IPS DF 6.9 (cell line): ENCODE measurements around the gene MYOC.
A peak's percentile ranks its signal among the peaks of the same experiment; 100 is the strongest.
"Not testable (repeated sequence)": the region's sequence is repeated elsewhere in the genome, so short reads cannot be mapped to it uniquely, and the experiment has no call there.

Experiments
- DNase-seq: peaks from one replicate; pipeline ENCODE4 v3.0.0-alpha.2; 2013; ENCODE audit warnings: low read depth, low spot score
- H3K27ac ChIP-seq: one replicate; pipeline ENCODE4 v1.5.1; 2013; ENCODE audit warnings: low read length, control low read depth
- H3K27me3 ChIP-seq: 2 replicates; pipeline ENCODE4 v1.6.1; 2013; ENCODE audit warnings: mild to moderate bottlenecking, low read length; ENCODE audit not compliant: control insufficient read depth, insufficient read depth
- H3K36me3 ChIP-seq: 2 replicates; pipeline ENCODE4 v1.6.1; 2013; ENCODE audit warnings: low read length; ENCODE audit not compliant: control insufficient read depth, insufficient read depth
- H3K4me1 ChIP-seq: 2 replicates; pipeline ENCODE4 v1.6.1; 2013; ENCODE audit warnings: low read length; ENCODE audit not compliant: control insufficient read depth, insufficient read depth
- H3K4me3 ChIP-seq: 2 replicates; pipeline ENCODE4 v1.5.1; 2013; ENCODE audit warnings: mild to moderate bottlenecking, low read length
- H3K9me3 ChIP-seq: 2 replicates; pipeline ENCODE4 v1.6.1; 2013; ENCODE audit warnings: low read length, inconsistent platforms; ENCODE audit not compliant: control insufficient read depth, insufficient read depth
- WGBS: extraction: QIAGEN DNeasy Blood & Tissue Kit; methylation state at CpG from one replicate; pipeline ENCODE4 v1.1.7; 2013; ENCODE audit warnings: mixed read lengths, missing lambda C conversion rate; ENCODE audit not compliant: insufficient read length, insufficient coverage; 5-methylcytosine and 5-hydroxymethylcytosine counted together

MYOC gene

GRCh38 chr1:171666114-171666769 is 13.8 kb upstream of the MYOC start:
- no CpG with 5 or more reads among the region's 4 CpGs for WGBS
- Histone ChIP-seq H3K4me3 (no peak overlapping the region), H3K36me3 (no peaks in the 10 kb centered on the region), H3K4me1 (peaks cover 1% of the 10 kb centered on the region; the same call in 1 of the 2 replicates), H3K27me3 (no peaks in the 10 kb centered on the region), H3K27ac (no peak overlapping the region), H3K9me3 (no peaks in the 10 kb centered on the region)
- DNase-seq = no peak

- no peak for DNase-seq
- Histone ChIP-seq H3K4me3 (no peak overlapping the region), H3K36me3 (no peaks in the 10 kb centered on the region), H3K27me3 (no peaks in the 10 kb centered on the region), H3K27ac (no peak overlapping the region), H3K9me3 (no peaks in the 10 kb centered on the region), H3K4me1 (peaks cover 1% of the 10 kb centered on the region; the same call in 1 of the 2 replicates)
These were observed 12.5 kb upstream of the MYOC start for GRCh38 chr1:171664976-171665375.

- DNase-seq = no peak
- WGBS = no CpG with 5 or more reads among the region's 4 CpGs
- Histone ChIP-seq H3K4me1 (peaks cover 1% of the 10 kb centered on the region; the same call in 1 of the 2 replicates), H3K9me3 (no peaks in the 10 kb centered on the region), H3K4me3 (no peak overlapping the region), H3K27ac (no peak overlapping the region), H3K27me3 (no peaks in the 10 kb centered on the region), H3K36me3 (no peaks in the 10 kb centered on the region)
These were observed 11.5 kb upstream of the MYOC start for GRCh38 chr1:171663854-171664575.

- Histone ChIP-seq H3K27ac (no peak overlapping the region), H3K4me3 (no peak overlapping the region), H3K4me1 (peaks cover 1% of the 10 kb centered on the region; the same call in 1 of the 2 replicates), H3K36me3 (no peaks in the 10 kb centered on the region), H3K27me3 (no peaks in the 10 kb centered on the region), H3K9me3 (no peaks in the 10 kb centered on the region)
- no peak for DNase-seq
- no CpG with 5 or more reads among the region's 7 CpGs for WGBS
These were observed 10.8 kb upstream of the MYOC start for GRCh38 chr1:171663036-171663853.

- H3K4me3 ChIP-seq = no peak overlapping the region
- H3K4me1 ChIP-seq = peaks cover 1% of the 10 kb centered on the region; the same call in 1 of the 2 replicates
- H3K27ac ChIP-seq = no peak overlapping the region
- H3K9me3 ChIP-seq = no peaks in the 10 kb centered on the region
- DNase-seq = no peak
- H3K36me3 ChIP-seq = no peaks in the 10 kb centered on the region
- H3K27me3 ChIP-seq = no peaks in the 10 kb centered on the region
- no CpG with 5 or more reads among the region's 5 CpGs for WGBS
These were observed 8.7 kb upstream of the MYOC start for GRCh38 chr1:171661076-171661650.

- not testable (repeated sequence) for DNase-seq, H3K9me3 ChIP-seq, H3K36me3 ChIP-seq, H3K27ac ChIP-seq, H3K27me3 ChIP-seq, H3K4me3 ChIP-seq, H3K4me1 ChIP-seq
- no CpG with 5 or more reads among the region's 9 CpGs for WGBS
These were observed 3.7 kb upstream of the MYOC start for GRCh38 chr1:171656206-171656605.

- Histone ChIP-seq H3K27me3 (no peaks in the 10 kb centered on the region), H3K4me3 (no peak overlapping the region), H3K27ac (no peak overlapping the region), H3K9me3 (no peaks in the 10 kb centered on the region), H3K4me1 (no peaks in the 10 kb centered on the region), H3K36me3 (no peaks in the 10 kb centered on the region)
- no CpG with 5 or more reads among the region's 6 CpGs for whole genome bisulfite sequencing
- DNase-seq = no peak
These were observed 3.2 kb upstream of the MYOC start for GRCh38 chr1:171655746-171656116.

GRCh38 chr1:171654942-171655745 is 2.7 kb upstream of the MYOC start:
- H3K9me3 ChIP-seq = no peaks in the 10 kb centered on the region
- H3K4me3 ChIP-seq = no peak overlapping the region
- WGBS = no CpG with 5 or more reads among the region's 24 CpGs
- H3K36me3 ChIP-seq = no peaks in the 10 kb centered on the region
- DNase-seq = peak; percentile 64
- no peaks in the 10 kb centered on the region for H3K27me3 ChIP-seq
- H3K4me1 ChIP-seq = no peaks in the 10 kb centered on the region
- no peak overlapping the region for H3K27ac ChIP-seq

GRCh38 chr1:171654201-171654941 is 1.9 kb upstream of the MYOC start:
- Histone ChIP-seq H3K27me3 (no peaks in the 10 kb centered on the region), H3K9me3 (no peaks in the 10 kb centered on the region), H3K36me3 (no peaks in the 10 kb centered on the region), H3K27ac (no peak overlapping the region), H3K4me3 (no peak overlapping the region), H3K4me1 (no peaks in the 10 kb centered on the region)
- DNase-seq = no peak
- WGBS = no CpG with 5 or more reads among the region's 8 CpGs
